Skeletal muscle cell (primary cell): ENCODE results near the gene PRR23A.
"Not testable (repeated sequence)": the region's sequence is repeated elsewhere in the genome, so short reads cannot be mapped to it uniquely, and the experiment has no call there.

Experiments used
- DNase-seq: peaks from one replicate; pipeline ENCODE4 v3.0.0-alpha.2; 2010; ENCODE audit warnings: low read depth
- H3K4me3 ChIP-seq: 2 replicates; pipeline ENCODE4 v1.5.1; 2011; ENCODE audit warnings: low read depth, mild to moderate bottlenecking, control low read depth, low read length, moderate library complexity

Gene PRR23A

DNA sequence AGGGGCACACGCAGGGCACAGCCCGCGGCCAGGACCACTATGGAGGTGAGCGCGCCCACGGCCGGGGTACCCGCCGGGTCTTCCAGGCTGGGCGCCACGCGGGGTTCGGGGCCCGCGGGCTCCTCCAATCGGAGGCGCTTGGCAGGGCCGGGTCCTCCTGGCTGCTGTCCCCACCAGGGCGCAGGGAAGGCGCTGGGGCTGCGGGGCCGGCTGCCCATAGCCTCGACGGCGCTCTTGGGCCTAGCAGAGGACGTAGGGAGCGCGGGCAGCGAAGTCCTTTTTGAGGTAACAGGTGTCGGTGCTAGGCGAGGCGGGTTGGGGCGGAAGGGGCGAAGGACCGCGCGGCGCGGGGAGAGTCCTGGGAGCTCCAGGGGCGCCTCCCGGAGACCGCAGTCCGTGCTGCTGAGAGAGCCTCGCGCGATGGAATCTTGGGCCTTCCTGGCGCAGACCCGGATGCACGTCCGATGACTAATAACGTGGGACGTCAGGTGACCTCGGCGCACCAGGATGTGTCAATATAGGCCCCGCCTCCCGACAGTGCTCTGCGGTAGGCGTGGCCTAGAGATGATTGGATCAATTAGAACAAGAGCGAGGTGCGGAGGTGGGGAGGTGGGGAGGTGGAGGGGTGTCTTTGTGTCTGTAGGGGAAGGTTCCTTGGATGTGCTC is at the start of gene PRR23A:
TSS of gene PRR23A (minus strand) at position 218 of the 666 bp plus-strand sequence. CDS start at position 218, 0 bp downstream.
- H3K4me3 ChIP-seq: no peak within 1 kb of the TSS
- no peak for DNase-seq

GRCh38 chr3:139052802-139053600 is 46.9 kb upstream of the PRR23A start:
- no peak overlapping the region for H3K4me3 ChIP-seq
- DNase-seq: no peak

DNA sequence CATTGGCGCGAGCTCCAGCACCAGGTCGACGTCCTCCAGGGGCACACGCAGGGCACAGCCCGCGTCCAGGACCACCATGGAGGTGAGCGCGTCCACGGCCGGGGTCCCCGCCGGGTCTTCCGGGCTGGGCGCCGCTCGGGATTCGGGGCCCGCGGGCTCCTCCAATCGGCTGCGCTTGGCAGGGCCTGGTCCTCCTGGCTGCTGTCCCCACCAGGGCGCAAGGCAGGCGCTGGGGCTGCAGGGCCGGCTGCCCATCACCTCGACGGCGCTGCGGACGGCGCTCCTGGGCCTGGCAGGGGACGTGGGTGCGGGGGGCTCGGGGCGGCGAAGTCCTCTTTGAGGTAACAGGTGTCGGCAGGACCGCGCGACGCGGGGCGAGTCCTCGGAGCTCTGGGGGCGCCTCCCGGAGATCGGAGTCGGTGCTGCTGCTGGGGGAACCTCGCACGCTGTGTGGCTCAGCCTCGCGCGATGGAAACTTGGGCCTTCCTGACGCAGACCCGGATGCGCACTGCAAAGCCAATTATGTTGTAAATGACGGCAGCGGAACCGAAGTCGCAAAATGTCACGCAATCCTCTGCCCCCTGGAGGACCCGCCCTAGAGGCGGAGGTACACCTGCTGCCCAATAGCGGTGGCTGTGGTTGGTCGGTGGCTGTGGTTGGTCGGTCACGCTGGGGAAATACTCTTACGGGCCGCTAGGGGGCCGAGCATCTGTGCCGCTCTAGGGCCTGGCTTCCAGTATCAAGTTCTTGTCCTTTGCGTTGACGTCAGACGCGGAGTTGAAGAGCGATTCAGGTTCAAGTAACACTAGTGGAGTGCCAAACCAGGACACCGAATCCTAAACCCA is 38.5 kb upstream of the PRR23A start, which contains the start of gene PRR23C:
TSS of gene PRR23C (minus strand) at position 527 of the 845 bp plus-strand sequence. CDS start at position 255, 272 bp downstream.
- no peak for DNase-seq
- no peak within 1 kb of the TSS for H3K4me3 ChIP-seq

DNA sequence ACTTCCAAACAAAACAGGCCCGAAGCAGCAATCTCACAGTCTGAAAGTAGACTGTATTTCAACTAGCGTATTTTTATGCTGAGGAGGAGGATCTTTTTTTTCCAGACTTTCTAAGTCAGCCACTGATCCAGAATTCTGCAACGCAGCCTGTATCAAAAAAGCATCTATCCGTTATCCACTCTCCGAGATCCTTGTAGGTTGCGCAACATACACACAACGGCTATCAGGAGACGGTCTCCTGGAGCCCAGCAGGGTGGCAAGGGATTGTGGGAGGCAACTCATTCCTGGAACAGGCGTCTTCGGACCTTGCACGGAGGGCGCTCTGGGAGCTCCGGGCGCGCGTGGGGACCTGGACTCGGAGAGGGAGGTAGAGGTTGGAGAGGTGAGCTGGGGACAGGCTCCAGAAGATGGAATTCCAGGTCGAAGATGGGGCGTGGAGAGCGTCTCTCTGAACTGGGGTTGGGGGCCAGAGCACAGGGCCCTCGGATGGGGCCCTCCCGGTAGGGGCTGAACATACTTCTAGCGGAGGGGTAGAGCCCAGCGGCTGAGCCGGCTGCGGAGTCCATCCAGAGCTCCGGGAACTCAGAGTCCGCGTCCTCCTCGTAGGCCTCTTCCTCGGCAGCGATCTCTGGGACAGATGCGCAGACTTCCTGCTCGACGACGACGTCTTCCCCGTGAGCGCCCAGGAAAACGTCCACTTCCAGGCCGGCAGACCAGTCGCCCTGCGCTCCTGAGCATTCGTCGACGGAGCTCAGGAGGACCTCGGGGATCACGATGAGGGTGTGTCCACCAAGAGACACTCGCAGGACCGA is 37.7 kb upstream of the PRR23A start:
- H3K4me3 ChIP-seq: no peak overlapping the region
- no peak for DNase-seq

- no peak overlapping the region for H3K4me3 ChIP-seq
- DNase-seq: no peak
Observed at GRCh38 chr3:139037478-139037877, 31.4 kb upstream of the PRR23A start.

DNA sequence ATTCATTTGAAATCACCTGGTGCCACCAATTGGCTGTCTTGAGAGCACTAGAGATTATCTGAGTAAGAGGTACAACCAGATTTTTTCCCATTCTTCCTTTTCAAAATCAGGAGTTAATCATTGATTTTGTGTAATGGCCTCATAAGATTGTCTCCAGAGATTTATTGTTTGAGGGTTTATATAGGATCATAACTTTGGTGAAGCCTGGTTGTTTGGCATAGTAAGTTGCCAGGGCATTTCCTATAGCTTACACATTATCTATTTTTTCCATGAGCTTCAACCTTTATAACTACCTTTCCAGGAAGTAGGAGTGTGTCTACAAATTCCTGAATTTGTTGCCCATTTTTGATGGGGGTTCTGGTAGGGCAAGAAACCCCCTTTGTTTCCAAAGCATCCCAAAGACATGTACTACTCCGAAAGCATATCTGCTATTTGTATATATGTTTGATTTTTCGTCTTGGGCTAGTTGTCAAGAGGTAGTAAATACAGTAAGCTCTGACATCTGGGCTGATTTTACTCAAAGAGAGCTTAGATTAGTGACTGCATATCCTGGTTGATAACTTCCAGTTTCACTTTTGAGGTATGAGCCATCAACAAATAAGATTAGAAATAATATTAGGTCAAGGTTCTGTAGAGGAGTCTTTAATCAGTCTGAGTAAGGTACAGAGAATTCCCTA is 26.4 kb upstream of the PRR23A start:
- no peak overlapping the region for H3K4me3 ChIP-seq
- no peak for DNase-seq

DNA sequence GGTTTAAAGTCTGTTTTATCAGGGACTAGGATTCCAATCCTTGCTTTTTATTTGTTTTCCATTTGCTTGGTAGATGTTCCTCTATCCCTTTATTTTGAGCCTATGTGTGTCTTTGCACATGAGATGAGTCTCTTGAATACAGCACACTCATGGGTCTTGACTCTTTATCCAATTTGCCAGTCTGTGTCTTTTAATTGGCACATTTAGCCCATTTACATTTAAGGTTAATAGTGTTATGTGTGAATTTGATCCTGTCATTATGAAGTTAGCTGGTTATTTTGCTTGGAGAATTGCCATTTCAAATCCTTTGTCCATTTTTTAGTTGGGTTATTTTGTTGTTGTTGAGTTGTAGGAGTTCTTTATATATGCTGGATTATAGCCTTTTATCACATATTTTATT is 24.5 kb upstream of the PRR23A start:
- not testable (repeated sequence) for DNase-seq, H3K4me3 ChIP-seq

- DNase-seq: no peak
- no peak overlapping the region for H3K4me3 ChIP-seq
Observed at GRCh38 chr3:139024968-139025367, 18.9 kb upstream of the PRR23A start.

DNA sequence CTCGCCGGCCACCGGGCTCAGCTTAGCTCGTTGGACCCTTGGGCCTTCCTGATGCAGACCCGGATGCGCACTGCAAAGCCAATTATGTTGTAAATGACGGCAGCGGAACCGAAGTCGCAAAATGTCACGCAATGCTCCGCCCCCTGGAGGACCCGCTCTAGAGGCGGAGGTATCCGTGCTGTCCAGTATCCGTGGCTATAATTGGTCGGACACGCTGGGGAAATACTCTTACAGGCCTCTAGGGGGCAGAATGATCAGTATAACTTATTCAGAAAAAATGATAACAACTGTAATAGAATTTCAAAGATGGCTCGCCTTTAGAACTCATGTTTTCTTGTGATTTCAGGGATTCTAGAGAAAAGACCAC is 14.8 kb upstream of the PRR23A start, which contains the start of gene PRR23B:
TSS of gene PRR23B (minus strand) at position 59 of the 367 bp plus-strand sequence. CDS start 265 bp downstream, outside the sequence.
- no peak within 1 kb of the TSS for H3K4me3 ChIP-seq
- DNase-seq: no peak

- DNase-seq: no peak
- no peak overlapping the region for H3K4me3 ChIP-seq
Observed at GRCh38 chr3:139020036-139020867, 14.2 kb upstream of the PRR23A start.

GRCh38 chr3:139016430-139017048 is 10.5 kb upstream of the PRR23A start:
- H3K4me3 ChIP-seq: no peak overlapping the region
- no peak for DNase-seq

GRCh38 chr3:139005356-139005993 is 593 bp downstream of the PRR23A start:
- no peak for DNase-seq
- no peak overlapping the region for H3K4me3 ChIP-seq

- no peak for DNase-seq
- no peak overlapping the region for H3K4me3 ChIP-seq
Observed at GRCh38 chr3:138995706-138996105, 10.4 kb downstream of the PRR23A start.

- DNase-seq: no peak
- no peak overlapping the region for H3K4me3 ChIP-seq
Observed at GRCh38 chr3:138987181-138987580, 18.9 kb downstream of the PRR23A start.

- no peak for DNase-seq
- no peak overlapping the region for H3K4me3 ChIP-seq
Observed at GRCh38 chr3:138985932-138986331, 20.1 kb downstream of the PRR23A start.

GRCh38 chr3:138984816-138985215 is 21.3 kb downstream of the PRR23A start:
- no peak overlapping the region for H3K4me3 ChIP-seq
- no peak for DNase-seq

DNA sequence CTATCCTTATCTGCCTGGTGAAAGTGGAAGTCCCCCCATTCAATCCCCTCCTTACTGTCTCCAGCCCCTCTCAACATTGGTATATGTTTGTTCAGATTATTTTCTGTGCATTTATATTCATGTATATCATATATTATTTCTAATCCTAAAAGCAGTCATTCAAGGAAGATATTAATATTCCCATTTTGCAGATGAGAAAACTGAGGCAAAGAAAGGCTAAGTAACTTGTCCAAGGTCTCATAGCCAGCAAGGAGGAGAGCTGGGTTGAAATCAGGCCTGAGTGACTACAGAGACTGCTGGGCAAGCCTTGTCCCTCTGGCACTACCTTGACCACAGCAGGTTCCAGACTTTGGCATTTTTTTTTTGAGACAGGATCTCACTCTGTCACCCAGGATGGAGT is 30.0 kb downstream of the PRR23A start:
- H3K4me3 ChIP-seq: no peak overlapping the region
- no peak for DNase-seq
